NCI-H1694 (cell line): Measurements from ENCODE around the gene EDIL3.

Experiments used
- DNase-seq: peaks from one replicate; lab custom pipeline; 2025; lab: John Stamatoyannopoulos, UW

The EDIL3 gene

GRCh38 chr5:84259283-84260045, 125.2 kb downstream of the EDIL3 start:
- DNase-seq, result peak; percentile 25

DNA sequence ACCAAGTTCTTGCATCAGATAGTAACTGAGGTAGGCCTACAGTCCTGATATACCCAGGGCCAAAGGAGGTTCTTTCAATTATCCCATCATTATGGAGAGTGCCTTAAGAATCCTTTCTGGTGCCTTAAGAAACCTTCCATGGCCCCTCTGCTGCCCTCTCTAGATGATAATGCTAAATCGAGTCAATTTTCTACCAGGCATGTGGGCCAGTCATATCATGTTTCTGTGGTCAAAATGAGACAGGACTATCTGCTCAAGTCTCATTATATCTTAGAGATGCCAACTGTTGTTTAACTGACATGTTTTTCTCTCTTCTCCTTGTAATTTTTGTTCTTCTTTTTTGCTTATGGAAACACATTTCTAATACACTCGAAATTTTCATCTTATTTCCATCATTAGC, 127.6 kb downstream of the EDIL3 start:
- DNase-seq, result no peak

DNA sequence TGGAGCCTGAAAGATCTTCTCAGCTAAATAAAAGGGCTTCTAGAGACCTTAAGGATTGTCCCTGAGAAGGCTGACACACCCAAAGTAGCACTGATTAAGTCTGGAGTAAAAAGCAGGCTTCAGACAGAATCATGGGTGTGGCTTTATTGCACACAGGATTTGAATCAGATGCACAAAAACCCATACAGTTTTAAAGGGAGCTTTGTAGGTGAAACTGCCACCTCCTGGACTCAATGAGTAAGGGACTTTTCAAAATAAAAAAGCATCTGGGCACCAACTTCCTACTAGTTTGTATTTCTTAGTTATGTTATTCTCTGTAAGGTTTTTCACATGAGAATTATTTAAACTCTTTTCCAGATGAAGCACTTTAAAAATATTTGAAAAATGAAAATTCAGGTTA, 129.4 kb downstream of the EDIL3 start:
- DNase-seq, result no peak

GRCh38 chr5:84253946-84254345, 130.7 kb downstream of the EDIL3 start:
- DNase-seq, result no peak

GRCh38 chr5:84251503-84251902, 133.2 kb downstream of the EDIL3 start:
- DNase-seq, result no peak

DNA sequence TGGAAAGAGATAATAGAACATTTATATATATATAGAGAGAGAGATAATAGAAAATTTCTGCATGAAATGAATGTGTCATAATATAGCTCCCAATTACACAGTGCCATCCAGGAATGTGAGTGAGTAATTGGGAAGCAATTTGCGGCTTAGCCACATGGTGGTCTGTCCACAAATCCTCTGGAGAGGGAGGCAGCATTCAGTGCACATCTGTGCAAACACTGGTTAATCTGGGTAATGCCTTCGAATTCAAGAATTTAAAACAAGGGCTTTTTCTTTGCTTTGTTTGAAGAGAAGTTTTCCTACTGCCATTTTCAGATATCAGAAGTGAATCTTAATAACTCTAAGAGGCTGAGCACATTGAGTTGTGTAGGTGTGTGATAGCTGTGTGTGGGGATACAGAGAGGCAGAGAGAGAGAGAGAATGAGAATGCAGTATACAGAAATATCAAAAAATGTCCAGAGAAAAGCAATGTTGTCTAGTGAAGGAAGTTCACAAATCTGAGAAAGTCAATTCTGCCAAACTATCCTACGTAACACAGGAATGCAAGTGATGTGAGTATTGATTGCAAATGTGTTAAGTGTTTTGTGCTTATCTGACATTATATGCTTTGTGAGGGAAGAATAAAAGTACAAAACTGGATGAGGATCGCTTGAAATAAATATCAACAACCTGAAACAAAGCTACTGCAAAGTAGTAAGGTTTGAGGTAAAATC, 134.6 kb downstream of the EDIL3 start:
- no peak for DNase-seq

- no peak for DNase-seq
Measured at GRCh38 chr5:84248013-84248412, 136.7 kb downstream of the EDIL3 start.

- DNase-seq, result no peak
Measured at GRCh38 chr5:84242286-84242685, 142.4 kb downstream of the EDIL3 start.

DNA sequence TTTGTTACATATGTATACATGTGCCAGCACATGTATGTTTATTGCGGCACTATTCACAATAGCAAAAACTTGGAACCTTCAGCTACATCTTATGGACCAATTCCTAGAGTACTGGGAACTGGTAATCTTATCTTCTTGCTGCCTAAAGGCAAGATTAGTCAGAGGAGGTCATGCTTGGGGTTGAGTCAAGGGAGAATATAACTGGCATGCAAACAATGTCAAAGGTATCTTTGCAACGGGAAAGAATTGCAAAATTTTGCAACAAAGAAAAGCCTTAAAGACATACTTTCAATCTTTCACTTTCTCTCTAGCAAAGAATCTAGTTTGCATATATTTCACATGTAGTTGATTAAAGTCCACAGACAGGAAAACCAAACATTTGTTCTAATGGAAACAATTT, 145.2 kb downstream of the EDIL3 start:
- no peak for DNase-seq

GRCh38 chr5:84237126-84237525, 147.6 kb downstream of the EDIL3 start:
- no peak for DNase-seq

DNA sequence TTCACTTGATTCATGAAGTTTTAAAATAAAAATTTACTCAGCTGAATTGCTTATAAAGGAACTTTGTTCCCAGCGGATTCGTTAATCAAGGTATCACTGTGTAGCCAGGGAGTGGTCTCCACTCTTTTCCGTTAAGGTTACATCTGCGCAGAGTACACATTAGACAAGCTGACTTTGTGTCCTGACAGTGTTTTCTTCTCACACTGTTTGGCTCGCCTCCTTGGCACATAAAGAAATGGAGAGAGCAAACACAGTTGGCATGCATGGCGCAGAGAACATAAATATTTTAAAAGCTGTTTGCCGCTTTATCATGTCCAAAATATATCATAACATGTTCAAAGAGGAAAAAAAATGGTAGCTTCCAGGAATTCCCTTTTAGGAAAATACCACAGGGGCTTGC, 153.2 kb downstream of the EDIL3 start:
- no peak for DNase-seq

- no peak for DNase-seq
Measured at GRCh38 chr5:84229045-84229444, 155.6 kb downstream of the EDIL3 start.

GRCh38 chr5:84228266-84228665, 156.4 kb downstream of the EDIL3 start:
- no peak for DNase-seq

GRCh38 chr5:84227236-84227635, 157.4 kb downstream of the EDIL3 start:
- DNase-seq, result no peak

DNA sequence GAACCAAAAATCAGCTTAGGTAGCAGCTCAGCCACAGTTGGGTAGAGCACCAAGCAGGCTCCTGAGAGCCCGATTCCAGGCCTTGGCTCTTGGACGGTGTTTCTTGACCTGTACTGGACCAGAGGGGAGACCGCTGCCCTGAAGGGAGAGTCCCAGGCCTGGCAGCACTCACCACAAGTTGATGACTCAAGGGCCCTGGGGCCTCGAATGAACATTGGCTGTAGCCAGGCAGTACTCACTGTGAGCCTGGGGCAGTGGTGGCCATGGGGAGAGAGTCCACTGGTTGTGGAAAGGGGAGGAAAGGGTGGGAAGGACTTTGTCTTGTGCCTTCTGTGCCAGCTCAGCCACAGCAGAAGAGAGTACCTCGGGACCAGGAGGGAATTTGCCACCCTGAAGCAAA, 166.1 kb downstream of the EDIL3 start:
- DNase-seq, result no peak

DNA sequence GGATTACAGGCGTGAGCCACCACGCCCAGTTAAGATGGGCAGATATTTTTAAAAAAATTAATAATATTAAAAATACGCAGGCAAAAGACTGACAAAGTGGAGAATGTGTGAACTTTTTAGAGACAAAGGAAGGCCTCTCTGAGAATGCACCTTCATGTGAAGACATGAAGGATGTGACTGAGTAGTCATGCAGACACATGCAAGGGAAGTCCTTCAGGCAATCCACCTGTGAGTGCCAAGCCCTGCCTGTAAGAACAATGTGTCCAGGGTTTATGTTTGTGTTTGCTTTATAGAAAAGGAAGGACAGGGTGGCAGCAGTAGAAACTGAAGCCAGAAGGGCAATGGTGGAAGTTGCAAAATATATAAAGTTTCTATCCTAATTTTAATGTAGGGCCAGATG, 169.2 kb downstream of the EDIL3 start:
- DNase-seq, result no peak

- no peak for DNase-seq
Measured at GRCh38 chr5:84213861-84214260, 170.8 kb downstream of the EDIL3 start.

- DNase-seq, result no peak
Measured at GRCh38 chr5:84213212-84213611, 171.5 kb downstream of the EDIL3 start.

DNA sequence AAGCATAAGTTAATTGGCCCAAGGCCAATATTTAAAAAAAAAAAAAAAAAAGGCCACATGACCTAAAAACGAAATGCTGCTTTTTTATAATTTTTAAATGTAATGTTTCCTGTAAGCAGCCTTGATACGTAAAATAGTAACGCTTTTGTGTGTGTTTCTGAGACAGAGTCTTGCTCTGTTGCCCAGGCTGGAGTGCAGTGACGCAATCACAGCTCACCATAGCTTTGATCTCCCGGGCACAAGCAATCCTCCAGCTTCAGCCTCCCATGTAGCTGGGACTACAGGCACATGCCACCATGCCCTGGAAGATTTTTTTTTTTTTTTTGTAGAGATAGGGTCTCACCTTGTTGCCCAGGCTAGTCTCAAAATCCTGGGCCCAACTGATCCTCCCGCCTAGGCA, 179.9 kb downstream of the EDIL3 start:
- DNase-seq, result no peak

- no peak for DNase-seq
Measured at GRCh38 chr5:84202136-84202535, 182.5 kb downstream of the EDIL3 start.

- DNase-seq, result no peak
Measured at GRCh38 chr5:84197538-84197937, 187.1 kb downstream of the EDIL3 start.

DNA sequence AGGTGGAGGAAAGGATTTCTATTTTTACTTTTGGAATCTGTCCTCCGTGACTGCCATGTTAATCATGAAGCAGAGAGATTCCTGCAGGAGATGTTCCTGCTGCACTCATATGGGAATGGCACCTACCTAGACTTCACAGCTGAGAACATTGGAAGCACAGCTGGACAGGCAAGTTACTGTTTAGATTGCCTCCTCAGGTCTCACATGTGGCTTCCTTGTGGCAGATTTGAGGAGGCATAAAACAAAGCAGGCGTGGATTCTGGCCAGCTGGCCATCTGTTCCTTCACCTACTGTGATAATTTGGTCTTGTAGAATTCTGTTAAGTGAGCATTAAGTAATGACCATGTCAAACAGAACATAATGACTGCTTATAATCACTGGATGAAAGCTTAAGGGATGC, 193.4 kb downstream of the EDIL3 start:
- no peak for DNase-seq

- DNase-seq, result no peak
Measured at GRCh38 chr5:84184857-84185256, 199.8 kb downstream of the EDIL3 start.

DNA sequence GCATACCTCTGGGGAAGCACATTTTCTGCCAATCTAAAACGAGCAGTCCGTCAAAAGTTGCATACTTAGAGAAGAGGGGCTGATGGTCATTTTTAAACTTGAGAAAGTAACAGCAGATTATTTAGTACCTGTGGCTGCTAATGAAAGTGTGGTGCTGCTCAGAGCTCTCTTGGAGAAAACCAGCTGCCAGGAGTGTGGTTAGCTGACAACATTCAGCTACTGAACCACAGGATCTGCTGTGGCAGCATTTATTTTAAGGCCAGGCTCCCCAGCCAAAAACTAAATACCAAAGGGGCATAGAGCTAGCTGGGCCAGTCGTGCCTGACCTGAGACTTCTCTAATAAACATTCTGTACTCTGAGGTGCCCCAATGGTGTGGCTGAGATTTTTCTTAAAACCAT, 203.6 kb downstream of the EDIL3 start:
- no peak for DNase-seq
